OCI-LY3 (cell line): Measurements from ENCODE around the gene FRMD3.

ENCODE experiments used
- H2AFZ ChIP-seq: fragments of 200-600, 300-600 bp; shearing (Covaris generic); 2 replicates; pipeline ENCODE4 v1.6.0; 2014; ENCODE audit warnings: antibody characterized with exemption, low read depth, low read length
- H3K27ac ChIP-seq: fragments of 200-600, 300-600 bp; sonication (generic); 2 replicates; pipeline ENCODE4 v1.5.1; 2014; ENCODE audit warnings: mild to moderate bottlenecking, low read length, moderate library complexity, mixed read lengths
- H3K27me3 ChIP-seq: fragments of 200-600, 300-600 bp; sonication (generic); 2 replicates; pipeline ENCODE4 v1.6.1; 2014; ENCODE audit warnings: low read depth, low read length, mixed read lengths
- H3K36me3 ChIP-seq: fragments of 200-600, 300-600 bp; sonication (generic); replicated peaks from 2 replicates; pipeline ENCODE3; 2014; ENCODE audit warnings: low read depth, low read length, mixed read lengths
- H3K4me1 ChIP-seq: fragments of 300-600, 200-600 bp; sonication (generic); 2 replicates; pipeline ENCODE4 v1.6.1; 2014; ENCODE audit warnings: low read length, mixed read lengths
- H3K4me2 ChIP-seq: fragments of 200-600, 300-600 bp; sonication (generic); 2 replicates; pipeline ENCODE4 v1.6.1; 2014; ENCODE audit warnings: low read length, mixed read lengths
- H3K4me3 ChIP-seq: fragments of 300-600, 200-600 bp; sonication (generic); 2 replicates; pipeline ENCODE4 v1.5.1; 2014; ENCODE audit warnings: antibody characterized with exemption, mild to moderate bottlenecking, low read length, moderate library complexity
- H3K79me2 ChIP-seq: fragments of 300-600, 200-600 bp; shearing (Covaris generic); 2 replicates; pipeline ENCODE4 v1.6.1; 2014; ENCODE audit warnings: mild to moderate bottlenecking, low read length, mixed read lengths
- H3K9ac ChIP-seq: fragments of 300-600, 200-600 bp; shearing (Covaris generic); 2 replicates; pipeline ENCODE4 v1.6.0; 2014; ENCODE audit warnings: mild to moderate bottlenecking, low read length, moderate library complexity
- H3K9me3 ChIP-seq: fragments of 200-600, 300-600 bp; shearing (Covaris generic); 2 replicates; pipeline ENCODE4 v1.6.1; 2014; ENCODE audit warnings: low read length, mixed read lengths; ENCODE audit not compliant: insufficient read depth
- H4K20me1 ChIP-seq: fragments of 200-600, 300-600 bp; sonication (generic); 2 replicates; pipeline ENCODE4 v1.6.1; 2016; ENCODE audit warnings: low read length, mixed read lengths; ENCODE audit not compliant: insufficient read depth
- CTCF ChIP-seq: fragments of 200-600, 300-600 bp; sonication (generic); IDR thresholded peaks from 2 replicates; pipeline ENCODE4 v1.5.1; 2014; ENCODE audit warnings: antibody characterized with exemption, low read length, low read depth
- EZH2phosphoT487 ChIP-seq: fragments of 200-600 bp; shearing (Covaris generic); IDR thresholded peaks from 2 replicates; pipeline ENCODE4 v1.6.1; 2018; ENCODE audit warnings: antibody characterized with exemption, mixed run types, low read depth

Gene FRMD3

DNA sequence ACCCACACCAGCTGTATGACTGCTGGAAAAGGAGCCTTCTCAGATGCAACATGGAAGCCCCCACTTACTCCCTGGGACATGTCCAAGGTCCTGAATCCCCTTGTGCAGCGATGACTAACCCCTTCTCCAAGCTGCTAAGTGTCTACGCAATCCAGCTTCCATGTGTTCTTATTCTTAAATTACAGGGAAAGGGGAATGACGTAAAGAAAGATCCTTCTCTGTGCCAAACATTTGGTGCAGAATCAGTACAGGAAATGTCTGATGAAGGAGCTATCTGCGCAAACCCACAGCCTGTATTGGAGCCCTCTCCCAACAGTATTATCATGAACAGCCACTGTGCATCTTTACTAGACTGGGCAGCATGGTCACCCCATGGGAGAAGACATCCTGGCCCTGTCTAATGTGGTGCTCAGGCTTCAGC, 183.2 kb downstream of the FRMD3 start:
- no peak overlapping the region for H3K4me3 ChIP-seq
- no peak overlapping the region for H3K27ac ChIP-seq
- H3K4me1 ChIP-seq, result no peaks in the 10 kb centered on the region
- TF ChIP-seq CTCF (no peak), EZH2phosphoT487 (no peak)
- H3K9me3 ChIP-seq, result no peaks in the 10 kb centered on the region
- no peaks in the 10 kb centered on the region for H4K20me1 ChIP-seq
- no peak overlapping the region for H3K4me2 ChIP-seq
- no peaks in the 10 kb centered on the region for H3K27me3 ChIP-seq
- no peak overlapping the region for H3K9ac ChIP-seq
- no peak overlapping the region for H2AFZ ChIP-seq
- H3K79me2 ChIP-seq, result no peaks in the 10 kb centered on the region
- H3K36me3 ChIP-seq, result peaks cover 2% of the 10 kb centered on the region

GRCh38 chr9:83349031-83349430, 189.2 kb downstream of the FRMD3 start:
- no peaks in the 10 kb centered on the region for H3K79me2 ChIP-seq
- H3K9ac ChIP-seq, result no peak overlapping the region
- no peak overlapping the region for H2AFZ ChIP-seq
- no peaks in the 10 kb centered on the region for H4K20me1 ChIP-seq
- H3K4me2 ChIP-seq, result no peak overlapping the region
- no peaks in the 10 kb centered on the region for H3K4me1 ChIP-seq
- TF ChIP-seq CTCF, result no peak
- no peak for TF ChIP-seq EZH2phosphoT487
- H3K27me3 ChIP-seq, result no peaks in the 10 kb centered on the region
- no peak overlapping the region for H3K4me3 ChIP-seq
- no peaks in the 10 kb centered on the region for H3K36me3 ChIP-seq
- no peaks in the 10 kb centered on the region for H3K9me3 ChIP-seq
- no peak overlapping the region for H3K27ac ChIP-seq

GRCh38 chr9:83346655-83347420, 191.4 kb downstream of the FRMD3 start:
- Histone ChIP-seq H3K79me2 (no peaks in the 10 kb centered on the region), H3K9ac (no peak overlapping the region), H4K20me1 (no peaks in the 10 kb centered on the region), H3K27me3 (no peaks in the 10 kb centered on the region), H3K9me3 (no peaks in the 10 kb centered on the region), H2AFZ (no peak overlapping the region), H3K4me3 (no peak overlapping the region), H3K4me2 (no peak overlapping the region), H3K4me1 (no peaks in the 10 kb centered on the region), H3K27ac (no peak overlapping the region), H3K36me3 (peaks cover 6% of the 10 kb centered on the region)
- TF ChIP-seq CTCF, result no peak
- no peak for TF ChIP-seq EZH2phosphoT487

DNA sequence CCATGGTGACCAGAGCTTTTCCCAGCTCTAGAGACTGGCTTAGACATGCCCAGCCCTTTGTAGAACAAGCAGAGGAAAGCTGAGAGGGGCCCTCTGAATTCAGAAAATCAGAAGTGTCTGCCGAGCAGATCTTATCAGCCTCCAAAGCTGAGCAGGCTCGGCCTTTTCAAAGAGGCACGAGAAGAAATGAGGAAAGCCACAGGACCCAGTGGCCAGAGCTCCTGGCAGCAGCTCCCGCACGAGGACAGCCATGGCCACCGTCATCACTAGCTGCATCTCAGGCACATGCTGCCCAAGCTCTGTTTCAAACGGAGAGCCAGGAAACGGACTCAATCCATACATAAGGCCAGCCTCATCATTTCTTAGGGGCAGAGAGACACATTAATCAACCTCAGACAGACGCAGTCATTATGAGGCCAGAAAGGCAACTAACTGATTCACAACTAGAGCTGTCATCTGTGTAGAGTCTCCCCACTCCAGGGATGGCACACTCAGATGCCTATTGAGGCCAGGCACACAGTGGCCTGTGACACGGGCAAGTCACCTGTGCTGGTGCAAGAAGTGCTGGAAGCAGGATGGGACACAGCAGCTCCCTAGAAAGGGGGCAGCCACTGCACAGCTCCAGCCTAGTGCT, 194.7 kb downstream of the FRMD3 start:
- Histone ChIP-seq H3K27ac (no peak overlapping the region), H3K9ac (no peak overlapping the region), H2AFZ (no peak overlapping the region), H3K79me2 (no peaks in the 10 kb centered on the region), H3K4me3 (no peak overlapping the region), H3K27me3 (no peaks in the 10 kb centered on the region), H3K36me3 (peaks cover 22% of the 10 kb centered on the region), H3K4me1 (peaks cover 10% of the 10 kb centered on the region), H3K9me3 (no peaks in the 10 kb centered on the region), H3K4me2 (no peak overlapping the region), H4K20me1 (no peaks in the 10 kb centered on the region)
- no peak for TF ChIP-seq EZH2phosphoT487
- TF ChIP-seq CTCF, result no peak
